NCI-H146 treated with DMSO at 0.1 percent for 48 hours (cell line): ENCODE measurements around the gene GDPD3.

ENCODE experiments used
- DNase-seq: peaks from one replicate; lab custom pipeline; 2025; ENCODE audit not compliant: unreplicated experiment; lab: John Stamatoyannopoulos, UW

Gene GDPD3, protein sequence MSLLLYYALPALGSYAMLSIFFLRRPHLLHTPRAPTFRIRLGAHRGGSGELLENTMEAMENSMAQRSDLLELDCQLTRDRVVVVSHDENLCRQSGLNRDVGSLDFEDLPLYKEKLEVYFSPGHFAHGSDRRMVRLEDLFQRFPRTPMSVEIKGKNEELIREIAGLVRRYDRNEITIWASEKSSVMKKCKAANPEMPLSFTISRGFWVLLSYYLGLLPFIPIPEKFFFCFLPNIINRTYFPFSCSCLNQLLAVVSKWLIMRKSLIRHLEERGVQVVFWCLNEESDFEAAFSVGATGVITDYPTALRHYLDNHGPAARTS

GRCh38 chr16:30113031-30113710, at the start of gene GDPD3:
GDPD3 (minus strand) TSS chr16:30113537; CDS start chr16:30113478, 59 bp downstream.
- no peak for DNase-seq

DNA sequence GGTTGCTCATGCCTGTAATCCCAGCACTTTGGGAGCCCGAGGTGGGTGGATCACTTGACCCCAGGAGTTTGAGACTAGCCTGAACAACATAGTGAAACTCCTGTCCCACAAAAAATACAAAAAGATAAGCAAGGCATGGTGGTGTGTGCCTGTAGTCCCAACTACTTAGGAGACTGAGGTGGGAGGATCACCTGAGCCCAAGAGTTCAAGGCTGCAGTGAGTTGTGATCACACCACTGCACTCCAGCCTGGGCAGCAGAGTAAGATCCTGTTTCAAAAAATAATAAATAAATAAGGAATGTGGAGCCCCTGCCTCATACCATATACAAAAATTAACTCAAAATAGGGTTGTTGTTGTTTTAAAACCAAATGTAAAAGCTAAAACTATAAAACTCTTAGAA, 43.9 kb upstream of the GDPD3 start:
- DNase-seq, result no peak

DNA sequence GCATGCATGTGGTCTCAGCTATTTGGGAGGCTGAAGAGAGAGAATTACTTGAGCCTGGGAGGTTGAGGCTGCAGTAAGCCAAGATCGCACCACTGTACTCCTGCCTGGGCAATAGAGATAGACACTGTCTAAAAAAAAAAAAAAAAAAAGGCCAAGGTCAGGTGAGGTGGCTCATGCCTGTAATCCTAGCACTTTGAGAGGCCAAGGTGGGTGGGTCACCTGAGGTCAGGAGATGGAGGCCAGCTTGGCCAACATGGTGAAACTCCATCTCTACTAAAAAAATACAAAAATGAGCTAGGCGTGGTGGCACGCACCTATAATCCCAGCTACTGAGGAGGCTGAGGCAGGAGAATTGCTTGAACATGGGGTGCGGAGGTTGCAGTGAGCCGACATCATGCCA, 41.9 kb upstream of the GDPD3 start:
- DNase-seq, result no peak

GRCh38 chr16:30152517-30152916, 39.2 kb upstream of the GDPD3 start:
- DNase-seq, result no peak

DNA sequence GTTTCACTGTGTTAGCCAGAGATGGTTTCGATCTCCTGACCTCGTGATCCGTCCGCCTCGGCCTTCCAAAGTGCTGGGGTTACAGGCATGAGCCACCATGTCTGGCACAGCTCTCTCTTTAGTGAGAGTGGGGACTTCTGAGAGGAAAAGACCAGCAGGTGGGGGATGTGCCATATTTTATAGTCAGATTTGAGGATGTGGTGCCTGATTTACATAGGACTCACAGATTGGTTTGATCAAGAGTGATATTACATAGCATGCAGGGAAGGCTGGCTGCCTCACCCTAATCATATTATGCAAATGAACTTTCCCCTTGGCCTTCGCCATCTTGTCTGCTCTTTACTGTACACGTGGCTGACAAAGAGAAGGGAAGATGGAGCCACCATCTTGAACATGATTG, 37.8 kb upstream of the GDPD3 start:
- no peak for DNase-seq

DNA sequence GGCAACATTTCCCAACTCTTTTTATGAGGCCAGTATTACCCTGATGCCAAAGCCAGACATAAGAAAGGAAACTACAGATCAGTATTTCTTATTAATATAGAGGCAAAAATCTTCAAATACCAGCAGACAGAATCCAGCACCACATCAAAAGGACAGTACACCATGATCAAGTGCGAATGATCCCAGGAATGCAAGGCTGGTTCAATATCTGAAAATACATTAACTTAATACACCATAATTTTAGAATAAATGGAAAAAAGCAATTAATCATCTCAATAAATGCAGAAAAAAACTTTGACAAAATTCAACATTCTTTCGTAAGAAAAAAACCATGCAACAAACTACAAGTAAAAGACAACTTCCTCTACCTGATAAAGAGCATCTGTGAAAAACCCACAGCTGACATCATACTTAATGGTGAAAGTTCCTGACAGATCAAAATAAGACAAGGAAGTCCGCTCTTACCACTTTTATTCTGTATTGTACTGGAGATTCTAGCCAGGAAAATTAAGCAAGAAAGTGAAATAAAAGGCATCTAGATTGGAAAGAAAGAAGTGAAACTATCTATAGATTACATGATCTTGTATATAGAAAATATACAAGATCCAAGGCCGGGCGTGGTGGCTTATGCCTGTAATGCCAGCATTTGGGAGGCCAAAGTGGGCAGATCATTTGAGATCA, 36.1 kb upstream of the GDPD3 start:
- DNase-seq, result no peak

- DNase-seq, result no peak
Observed at GRCh38 chr16:30147843-30148510, 34.6 kb upstream of the GDPD3 start.

DNA sequence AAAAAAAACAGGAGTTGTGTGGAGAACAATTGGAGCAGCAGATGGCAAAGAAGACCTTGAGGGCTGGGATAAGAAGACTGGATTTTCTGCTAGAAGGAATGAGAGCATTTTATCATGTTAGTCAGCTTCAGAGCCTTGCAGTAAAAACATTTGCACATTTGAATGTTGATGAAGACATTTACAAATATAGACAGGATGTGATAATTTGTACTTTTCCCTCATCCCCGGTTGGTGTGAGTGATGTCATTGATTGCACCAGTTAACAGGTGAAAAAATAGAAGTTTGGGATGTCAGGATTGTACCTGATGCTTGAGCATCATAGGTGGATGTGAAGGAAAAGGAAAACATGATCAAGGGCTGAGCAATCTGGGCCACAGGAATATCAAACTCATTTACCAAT, 32.3 kb upstream of the GDPD3 start:
- DNase-seq, result no peak

DNA sequence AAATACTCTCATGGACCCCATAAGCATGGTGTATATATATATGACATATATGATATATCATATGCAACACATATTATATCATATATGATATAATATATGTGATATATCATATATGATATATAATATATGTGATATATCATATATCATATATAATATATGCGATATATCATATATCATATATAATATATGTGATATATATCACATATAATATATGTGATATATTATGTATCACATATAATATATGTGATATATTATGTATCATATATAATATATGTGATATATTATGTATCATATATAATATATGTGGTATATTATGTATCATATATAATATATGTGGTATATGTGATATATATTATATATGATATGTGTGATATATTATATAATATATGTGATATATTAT, 31.6 kb upstream of the GDPD3 start:
- no peak for DNase-seq

DNA sequence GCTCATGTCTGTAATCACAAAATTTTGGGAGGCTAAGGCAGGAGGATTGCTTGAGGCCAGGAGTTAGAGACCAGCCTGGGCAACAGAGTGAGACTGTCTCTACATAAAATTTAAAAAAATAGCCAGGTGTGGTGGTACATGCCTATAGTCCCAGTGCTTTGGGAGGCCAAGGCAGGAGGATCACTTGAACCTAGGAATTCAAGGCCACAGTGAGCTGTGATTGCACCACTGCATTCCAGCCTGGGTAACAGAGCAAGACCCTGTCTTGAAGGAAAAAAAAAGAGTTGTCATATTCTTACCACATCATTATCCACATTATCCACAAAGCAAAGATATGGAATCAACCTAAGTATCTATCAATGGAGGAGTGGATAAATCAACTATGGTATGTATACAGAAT, 30.7 kb upstream of the GDPD3 start:
- no peak for DNase-seq

- no peak for DNase-seq
Observed at GRCh38 chr16:30143347-30143702, 30.0 kb upstream of the GDPD3 start.

DNA sequence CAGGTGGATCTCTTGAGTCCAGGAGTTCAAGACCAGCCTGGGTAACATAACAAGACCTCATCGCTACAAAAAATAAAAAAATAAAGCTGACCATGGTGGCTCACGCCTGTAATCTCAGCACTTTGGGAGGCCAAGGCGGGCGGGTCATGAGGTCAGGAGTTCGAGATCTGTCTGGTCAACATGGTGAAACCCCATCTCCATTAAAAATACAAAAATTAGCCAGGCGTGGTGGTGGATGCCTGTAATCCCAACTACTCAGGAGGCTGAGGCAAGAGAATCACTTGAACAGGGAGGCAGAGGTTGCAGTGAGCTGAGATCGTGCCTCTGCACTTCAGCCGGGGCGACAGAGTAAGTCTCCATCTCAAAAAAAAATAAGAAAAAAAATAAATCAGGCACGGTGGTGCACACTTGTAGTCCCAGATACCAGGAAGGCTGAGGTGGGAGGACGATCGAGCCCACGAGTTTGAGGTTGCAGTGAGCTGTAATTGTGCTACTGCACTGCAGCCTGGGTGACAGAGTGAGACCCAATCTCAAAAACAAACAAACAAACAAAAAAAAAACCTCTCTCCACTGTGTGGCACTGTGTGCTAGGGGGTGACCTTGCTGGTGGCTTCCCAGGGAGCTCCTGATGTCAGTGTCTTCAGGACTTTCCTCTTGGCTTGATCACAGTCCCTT, 29.5 kb upstream of the GDPD3 start:
- DNase-seq, result no peak

DNA sequence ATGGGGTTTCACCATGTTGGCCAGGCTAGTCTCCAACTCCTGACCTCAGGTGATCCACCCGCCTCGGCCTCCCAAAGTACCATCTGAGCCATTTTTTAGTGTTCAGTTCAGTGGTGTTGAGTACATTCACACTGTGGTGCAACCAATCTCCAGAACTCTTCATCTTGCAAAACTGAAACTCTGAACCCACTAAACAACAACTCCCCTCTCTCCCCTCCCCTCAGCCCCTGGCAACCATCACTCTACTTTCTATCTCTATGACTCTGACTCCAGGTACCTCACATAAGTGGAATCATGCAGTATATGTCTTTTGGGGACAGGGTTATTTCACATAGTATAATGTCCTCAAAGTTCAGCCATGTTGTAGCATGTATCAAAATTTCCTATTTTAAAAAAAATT, 28.4 kb upstream of the GDPD3 start:
- DNase-seq, result no peak

DNA sequence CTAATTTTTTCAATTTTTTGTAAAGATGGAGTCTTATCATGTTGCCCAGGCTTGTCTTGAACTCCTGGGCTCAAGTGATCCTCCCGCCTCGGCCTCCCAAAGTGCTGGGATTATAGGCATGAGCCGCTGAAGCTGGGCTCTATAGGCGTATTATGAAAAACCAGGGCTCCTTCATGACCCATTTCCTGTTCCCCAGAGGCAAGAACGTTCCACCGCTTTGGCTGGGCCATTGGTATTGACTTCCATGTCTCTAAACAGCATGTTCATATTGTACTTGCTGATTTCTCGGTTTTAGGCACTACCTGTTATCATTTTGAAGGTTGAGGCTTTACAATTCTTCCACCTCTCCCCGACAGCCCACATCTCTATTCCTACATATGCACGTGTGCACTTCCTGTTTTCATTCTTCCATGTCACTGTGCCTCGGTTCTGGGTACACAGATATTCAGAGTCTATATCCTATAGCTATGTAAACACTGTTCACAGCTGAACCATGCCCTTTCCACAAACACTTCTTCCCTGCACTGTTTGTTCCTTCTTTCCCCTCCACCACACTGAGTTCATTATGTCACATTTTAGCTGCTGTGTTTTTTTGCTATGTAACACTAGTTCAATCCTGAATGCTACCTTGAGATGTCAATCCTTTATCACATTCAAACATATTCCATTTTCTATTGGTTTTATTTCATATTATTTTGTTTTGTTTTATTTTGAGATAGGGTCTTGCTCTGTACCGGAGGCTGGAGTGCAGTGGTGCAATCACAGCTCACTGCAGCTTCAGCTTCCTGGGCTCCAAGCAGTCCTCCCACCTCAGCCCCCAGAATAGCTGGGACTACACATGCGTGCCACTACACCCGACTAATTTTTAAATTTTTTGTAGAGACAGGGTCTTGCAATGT, 26.5 kb upstream of the GDPD3 start:
- peak; percentile 27 for DNase-seq

GRCh38 chr16:30137897-30138296, 24.6 kb upstream of the GDPD3 start:
- no peak for DNase-seq

DNA sequence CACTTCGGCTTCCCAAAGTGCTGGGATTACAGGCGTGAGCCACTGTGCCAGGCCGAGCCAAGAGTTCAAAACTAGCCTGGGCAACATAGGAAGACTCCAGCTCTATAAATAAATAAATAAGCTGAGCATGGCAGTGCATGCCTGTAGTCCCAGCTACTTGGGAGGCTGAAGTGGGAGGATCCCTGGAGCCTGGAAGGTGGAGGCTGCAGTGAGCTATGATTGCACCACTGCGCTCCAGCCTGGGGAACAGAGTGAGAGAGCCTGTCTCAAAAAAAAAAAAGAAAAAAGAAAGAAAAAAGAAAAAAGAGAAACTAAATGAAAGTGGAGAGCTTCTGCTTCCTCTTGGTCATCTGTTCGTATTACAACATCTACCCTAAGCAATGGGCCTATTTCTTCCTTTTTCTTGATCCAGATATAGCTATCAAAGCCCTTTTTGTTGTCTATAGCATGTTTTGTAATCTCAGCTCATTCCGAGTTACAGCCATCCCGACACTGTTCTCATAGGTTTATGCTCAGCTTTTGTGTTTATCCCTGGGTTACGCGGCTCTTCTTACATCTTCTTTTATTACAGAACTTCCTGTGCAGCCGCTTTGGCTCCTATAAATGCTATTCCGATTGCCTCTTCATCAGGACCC, 23.8 kb upstream of the GDPD3 start:
- DNase-seq, result no peak

DNA sequence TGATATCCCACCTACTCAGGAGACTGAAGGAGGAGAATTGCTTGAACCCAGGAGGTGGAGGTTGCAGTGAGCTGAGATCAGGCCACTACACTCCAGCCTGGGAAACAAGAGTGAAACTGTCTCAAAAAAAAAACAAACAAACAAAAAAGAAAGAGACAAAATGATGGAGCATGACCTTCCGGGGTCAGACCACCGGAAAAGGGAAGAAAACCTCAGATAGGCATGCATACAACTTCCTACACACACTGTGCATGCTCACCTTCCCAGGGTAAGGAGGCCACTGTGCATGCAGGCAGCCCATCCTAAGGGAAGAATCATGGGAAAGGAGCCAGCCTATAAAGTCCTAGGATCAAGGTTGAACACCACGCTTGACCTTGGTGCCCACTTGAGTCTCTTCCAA, 19.3 kb upstream of the GDPD3 start:
- DNase-seq, result no peak

GRCh38 chr16:30131869-30132475, 18.6 kb upstream of the GDPD3 start:
- peak; percentile 6 for DNase-seq

DNA sequence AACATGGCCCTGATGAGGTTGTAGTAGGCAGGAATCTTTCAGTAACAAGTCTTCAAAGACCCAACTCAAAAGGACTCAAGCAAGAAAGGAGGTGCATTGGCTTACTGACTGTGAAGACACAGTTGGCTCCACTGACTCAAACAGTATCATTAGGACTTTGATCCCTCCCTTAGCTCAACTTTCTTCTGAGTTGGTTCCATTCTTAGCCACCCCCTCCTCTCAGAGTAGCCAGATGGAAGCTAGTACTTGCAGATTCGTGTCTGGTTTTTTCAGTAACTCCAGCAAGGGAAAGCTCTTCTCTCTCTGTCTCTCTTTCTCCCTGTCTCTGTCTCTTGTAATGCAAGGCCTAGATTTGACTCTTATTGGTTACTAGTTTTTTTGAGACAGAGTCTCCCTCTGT, 14.7 kb upstream of the GDPD3 start:
- DNase-seq, result no peak
